Posterior cingulate gyrus (tissue), 11 donors: Measurements from ENCODE around the gene AKT3.
"Not testable (repeated sequence)": the region's sequence is repeated elsewhere in the genome, so short reads cannot be mapped to it uniquely, and the experiment has no call there.

ENCODE experiments used
- DNase-seq, 10 donors: peaks; one replicate each; pipeline versions ENCODE4 v3.0.0 to v3.0.0-alpha.2; 2020 to 2021; ENCODE audit warnings: mixed read lengths in 3 of 10
- intact Hi-C: fragments of 100-400 bp; cut with DNase I; formaldehyde crosslinking; loops from one replicate; pipeline ENCODE4 v1.15.1; 2023

Gene AKT3

DNA sequence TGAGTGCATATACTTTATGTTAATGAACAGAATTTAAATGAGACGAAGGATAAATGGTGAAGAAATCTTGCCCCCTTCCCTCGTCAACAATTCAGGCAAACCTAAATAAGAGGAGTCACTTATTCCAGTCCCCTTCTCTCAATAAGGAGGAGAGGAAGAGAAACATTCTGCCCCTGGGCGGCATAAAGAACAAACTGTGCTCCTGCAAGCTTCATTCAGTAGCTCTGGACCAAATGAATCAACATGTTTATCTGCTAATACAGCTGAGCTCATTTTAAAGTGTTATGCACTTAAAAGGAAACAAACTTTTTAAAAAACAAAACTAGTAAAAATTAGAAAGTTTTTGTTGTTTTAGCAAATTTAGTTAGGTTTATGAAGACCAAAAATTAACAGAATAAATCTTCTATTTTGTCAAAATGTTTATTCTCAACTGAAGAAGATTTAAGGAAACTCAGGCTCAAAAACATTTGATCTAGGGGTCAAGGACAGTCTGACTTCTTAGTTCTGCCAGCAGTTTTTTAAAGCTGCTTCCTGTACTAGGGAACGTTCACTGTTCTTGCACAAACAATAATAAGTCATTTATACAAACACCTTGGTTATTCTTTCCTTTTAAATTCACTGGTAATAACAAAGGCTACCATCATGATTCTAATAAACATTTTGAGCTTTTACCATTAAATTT lies 58.3 kb downstream of the AKT3 start:
- DNase-seq = no peak
- intact Hi-C loops = no loop called here

DNA sequence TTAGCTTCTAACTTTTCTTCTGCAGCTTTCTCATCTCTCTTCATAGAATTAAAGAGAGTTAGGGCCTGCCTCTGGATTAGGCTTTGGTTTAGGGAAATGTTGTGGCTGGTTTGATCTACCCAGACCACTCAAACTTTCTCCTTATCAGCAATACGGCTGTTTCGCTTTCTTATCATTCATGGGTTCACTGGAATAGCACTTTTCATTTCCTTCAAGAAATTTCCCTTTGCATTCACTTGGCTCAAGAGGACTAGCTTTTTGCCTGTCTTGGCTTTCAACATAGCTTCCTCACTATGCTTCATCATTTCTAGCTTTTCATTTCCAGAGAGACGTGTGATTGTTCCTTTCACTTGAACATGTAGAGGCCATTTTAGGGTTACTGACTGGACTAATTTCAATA lies 59.6 kb downstream of the AKT3 start:
- no peak for DNase-seq
- intact Hi-C loops = no loop called here

DNA sequence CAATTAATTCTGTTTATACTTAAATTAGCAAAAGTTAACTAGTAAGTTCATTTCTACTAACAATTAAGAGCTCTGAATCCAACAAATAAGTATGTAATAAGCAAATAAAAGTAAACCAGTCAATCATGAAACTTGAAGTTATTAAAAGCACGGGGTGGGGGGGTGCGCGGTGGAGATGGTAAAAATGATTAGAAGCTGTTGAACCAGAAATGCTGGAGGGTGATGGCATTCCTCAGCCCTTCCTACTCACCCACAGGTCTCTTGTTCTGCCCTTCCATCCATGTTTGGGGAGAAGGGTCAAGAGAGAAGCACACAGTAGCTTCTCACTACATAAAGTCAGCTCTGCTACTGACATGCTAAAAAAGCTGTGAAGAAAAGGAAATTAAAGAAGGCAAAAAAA lies 63.5 kb downstream of the AKT3 start:
- no peak for DNase-seq

DNA sequence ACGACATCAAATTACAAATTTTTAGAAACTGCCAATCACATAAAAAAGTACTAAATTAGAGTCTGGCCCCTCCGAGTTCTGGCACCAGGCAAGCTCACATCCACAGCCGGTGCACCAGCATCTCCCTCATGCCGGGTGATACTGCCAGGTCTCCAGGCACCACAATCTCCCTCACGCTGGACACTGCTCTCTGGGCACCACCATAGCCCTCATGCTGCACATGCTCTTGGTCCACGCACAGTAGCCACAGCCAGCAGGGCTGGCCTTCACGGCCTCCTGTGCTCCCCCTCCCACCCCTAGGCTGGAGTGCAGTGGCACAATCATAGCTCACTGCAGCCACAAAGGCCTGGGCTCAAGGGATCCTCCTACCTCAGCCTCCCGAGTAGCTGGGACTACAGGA lies 65.5 kb downstream of the AKT3 start:
- DNase-seq = peak in 1 of 10 donors; percentile 67
- intact Hi-C loops = no loop called here

More for the DNA sequence above, 63.5 kb downstream of the AKT3 start:
- intact Hi-C loops = no loop called here

DNA sequence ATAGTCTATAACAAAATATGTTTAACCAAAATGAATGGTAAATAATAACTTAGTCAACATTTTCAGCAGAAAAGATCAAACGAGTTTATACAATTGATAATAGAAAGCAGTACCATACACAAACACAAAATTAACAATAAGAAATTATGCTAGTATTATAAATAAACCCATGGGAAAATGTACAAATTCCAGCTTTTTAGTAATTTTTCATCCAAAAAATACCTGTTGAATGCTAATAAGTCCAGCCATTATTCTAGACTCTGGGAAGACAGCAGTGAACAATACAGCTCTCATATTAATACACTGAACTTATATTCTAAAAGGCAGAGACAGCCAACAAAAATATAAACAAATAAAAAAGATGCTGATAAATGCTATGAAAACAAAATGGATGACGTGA lies 66.3 kb downstream of the AKT3 start:
- no peak for DNase-seq
- intact Hi-C loops = no loop called here

DNA sequence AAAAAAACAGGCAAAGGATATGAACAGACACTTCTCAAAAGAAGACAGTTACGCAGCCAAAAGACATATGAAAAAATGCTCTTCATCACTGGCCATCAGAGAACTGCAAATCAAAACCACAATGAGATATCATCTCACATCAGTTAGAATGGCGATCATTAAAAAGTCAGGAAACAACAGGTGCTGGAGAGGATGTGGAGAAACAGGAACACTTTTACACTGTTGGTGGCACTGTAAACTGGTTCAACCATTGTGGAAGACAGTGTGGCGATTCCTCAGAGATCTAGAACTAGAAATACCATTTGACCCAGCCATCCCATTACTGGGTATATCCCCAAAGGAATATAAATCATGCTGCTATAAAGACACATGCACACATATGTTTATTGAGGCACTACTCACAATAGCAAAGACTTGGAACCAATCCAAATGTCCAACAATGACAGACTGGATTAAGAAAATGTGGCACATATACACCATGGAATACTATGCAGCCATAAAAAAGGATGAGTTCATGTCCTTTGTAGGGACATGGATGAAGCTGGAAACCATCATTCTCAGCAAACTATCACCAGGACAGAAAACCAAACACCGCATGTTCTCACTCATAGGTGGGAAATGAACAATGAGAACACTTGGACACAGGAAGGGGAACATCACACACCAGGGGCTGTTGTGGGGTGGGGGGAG lies 77.5 kb downstream of the AKT3 start:
- intact Hi-C loops, DNase-seq: not testable (repeated sequence)

DNA sequence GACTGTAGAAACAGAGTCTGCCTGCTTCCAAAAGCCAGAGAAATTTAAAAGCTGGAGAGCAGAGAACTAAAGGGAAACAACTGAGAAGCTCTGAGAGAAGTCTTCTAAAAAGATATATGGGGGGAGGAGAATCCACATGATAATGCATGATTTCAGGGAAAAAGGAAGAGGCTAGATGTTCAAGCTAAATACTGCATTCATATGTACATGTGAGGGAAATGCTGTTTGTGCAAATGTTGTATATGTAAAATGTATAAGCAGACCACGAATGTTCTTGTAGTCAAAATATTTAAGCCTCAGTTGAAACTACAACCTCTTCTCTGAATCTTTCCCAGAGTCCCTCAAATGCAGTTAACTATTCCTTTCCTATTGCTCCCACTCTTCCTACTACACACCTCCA lies 79.2 kb downstream of the AKT3 start:
- no peak for DNase-seq
- intact Hi-C loops = no loop called here

DNA sequence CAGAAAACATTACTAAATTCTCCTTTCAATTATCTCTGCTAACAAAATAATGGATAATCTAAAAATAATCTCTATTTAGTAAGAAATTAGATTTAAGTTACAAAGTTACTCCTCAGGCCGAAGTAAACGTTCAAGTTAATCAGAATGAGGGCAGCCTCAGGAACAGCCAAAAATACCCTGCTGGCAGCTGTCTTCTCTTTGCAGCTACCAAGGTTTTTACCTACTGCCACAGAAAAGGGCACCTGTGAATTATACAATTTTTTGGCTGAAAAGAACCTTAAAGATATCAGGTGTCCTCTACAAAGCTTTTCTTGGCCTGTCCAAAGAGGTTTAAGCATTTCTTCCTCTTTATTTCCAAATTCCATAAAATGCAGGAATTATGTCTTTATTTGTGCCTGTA lies 84.4 kb downstream of the AKT3 start:
- intact Hi-C loops = no loop called here
- DNase-seq = no peak

DNA sequence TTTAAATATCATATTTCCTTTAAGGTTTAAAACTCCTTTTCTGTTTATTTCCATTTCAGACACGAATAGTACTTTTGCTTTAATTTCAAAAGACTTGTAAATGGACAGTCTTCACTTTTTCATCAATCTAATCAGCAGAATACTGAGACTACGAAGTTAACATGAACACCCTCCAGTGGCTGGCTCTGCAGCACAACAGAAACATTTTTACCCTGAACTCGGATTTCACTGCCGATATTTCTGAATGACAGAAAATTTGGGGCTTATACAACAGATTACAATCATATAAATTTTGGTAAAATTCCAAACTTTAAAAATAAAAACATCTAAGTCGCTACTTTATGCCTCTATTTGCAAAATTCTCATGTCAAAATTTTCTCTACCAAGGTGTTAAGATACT lies 86.2 kb downstream of the AKT3 start:
- intact Hi-C loops = no loop called here
- DNase-seq = no peak

DNA sequence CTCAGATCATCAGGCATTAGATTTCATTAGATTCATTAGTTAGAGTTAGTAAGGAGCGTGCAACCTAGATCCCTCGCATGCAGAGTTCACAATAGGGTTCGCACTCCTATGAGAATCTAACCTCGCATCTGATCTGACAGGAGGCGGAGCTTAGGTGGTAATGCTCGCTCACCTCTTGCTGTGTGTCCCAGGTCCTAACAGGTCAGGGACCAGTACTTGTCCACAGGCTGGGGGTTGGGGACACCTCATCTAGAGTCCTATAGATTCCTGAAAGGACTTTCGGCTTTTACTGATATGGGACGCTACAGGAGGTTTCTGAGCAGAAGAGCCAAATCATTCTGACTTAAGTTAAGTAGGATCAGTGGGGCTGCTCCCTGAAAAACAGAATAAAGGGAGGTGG lies 91.4 kb downstream of the AKT3 start:
- DNase-seq = no peak
- intact Hi-C loops = loop anchor here (10.0 kb wide), 2 partner anchors 286 to 516 kb away; no protein-coding TSS in a partner anchor

DNA sequence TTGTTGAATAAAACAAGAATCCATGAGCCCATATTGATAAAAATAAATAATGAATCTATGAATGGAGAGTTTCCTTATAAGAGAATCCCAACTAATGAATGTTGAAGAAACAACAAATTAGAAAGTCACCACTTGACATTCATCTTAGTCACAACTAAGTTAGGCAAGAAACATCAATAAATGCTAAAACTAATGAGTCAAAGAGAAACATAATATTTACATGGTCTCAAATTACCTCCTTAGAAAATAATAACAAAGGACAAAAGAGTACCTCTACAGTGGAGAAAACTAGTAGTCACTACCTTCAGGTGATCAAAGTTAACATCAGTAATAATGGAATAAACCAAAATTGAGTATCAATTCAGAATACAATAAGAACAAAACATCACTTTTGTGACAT lies 93.5 kb downstream of the AKT3 start:
- DNase-seq = no peak
- intact Hi-C loops = loop anchor here (10.0 kb wide), 2 partner anchors 288 to 518 kb away; no protein-coding TSS in a partner anchor

DNA sequence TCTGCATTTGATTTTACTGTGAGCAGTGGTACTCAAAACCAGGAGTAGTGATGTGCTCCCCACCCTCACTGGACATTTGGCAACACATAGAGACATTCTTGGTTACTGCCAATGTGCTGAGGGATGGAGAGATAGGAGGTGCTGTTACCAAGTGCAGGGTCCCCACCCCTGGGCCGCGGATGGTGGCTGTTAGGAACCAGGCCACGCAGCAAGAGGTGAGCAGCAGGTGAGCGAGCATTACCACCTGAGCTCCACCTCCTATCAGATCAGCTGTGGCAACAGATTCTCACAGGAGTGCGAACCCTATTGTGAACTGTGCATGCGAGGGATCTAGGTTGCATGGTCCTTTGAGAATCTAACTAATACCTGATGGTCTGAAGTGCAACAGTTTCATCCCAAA lies 95.7 kb downstream of the AKT3 start:
- DNase-seq = no peak
- intact Hi-C loops = loop anchor here (10.0 kb wide), 2 partner anchors 290 to 520 kb away; no protein-coding TSS in a partner anchor

DNA sequence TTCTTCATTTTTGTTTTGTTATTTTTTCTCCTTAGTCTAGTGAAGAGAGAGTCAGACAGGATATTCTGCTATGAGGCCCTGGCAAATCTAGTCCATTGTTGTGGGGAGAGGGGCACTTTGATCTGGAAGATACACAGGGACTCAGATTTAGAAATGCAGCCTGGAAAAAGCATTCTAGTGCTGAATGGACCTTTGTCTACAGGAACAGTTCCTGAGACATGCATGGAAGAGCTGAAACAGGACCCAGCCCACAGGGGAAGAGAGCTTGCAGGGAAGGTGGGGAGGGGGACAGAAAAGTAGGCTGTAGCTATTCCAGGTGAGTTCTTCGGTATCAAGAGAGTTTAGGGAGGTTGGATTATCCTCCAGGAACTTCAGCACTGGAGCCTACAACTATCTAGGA lies 98.5 kb downstream of the AKT3 start:
- intact Hi-C loops = loop anchor here (10.0 kb wide), 2 partner anchors 293 to 523 kb away; no protein-coding TSS in a partner anchor
- DNase-seq = no peak

DNA sequence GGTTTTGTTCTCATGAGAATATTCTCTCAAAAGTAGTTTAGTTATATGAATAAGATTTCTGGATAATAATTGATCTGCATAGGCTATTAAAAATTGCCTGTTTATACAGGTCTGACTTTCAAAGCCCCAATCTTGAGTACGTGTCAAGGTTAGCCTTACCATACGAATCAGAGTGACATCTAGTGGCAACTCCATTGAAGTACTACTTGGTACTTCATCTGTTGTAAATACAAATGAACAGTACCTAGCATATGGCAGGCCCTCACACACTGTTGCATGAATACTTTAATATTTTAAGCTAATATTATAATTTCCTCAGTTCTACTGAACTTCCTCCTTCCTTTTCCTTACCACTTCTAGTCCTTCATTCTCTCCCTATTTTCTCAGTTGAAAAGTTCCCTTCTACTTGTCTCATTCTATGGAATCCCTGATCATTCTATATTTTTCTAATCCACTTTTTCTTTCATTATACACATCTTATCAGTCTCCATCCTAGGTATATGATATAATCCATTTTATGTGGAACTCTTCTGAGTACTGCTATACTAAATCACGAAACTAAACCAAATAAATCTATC lies 101.2 kb downstream of the AKT3 start:
- DNase-seq = no peak
- intact Hi-C loops = loop anchor here (1.0 to 5.0 kb wide), 3 partner anchors 36 to 401 kb away; no protein-coding TSS in a partner anchor

DNA sequence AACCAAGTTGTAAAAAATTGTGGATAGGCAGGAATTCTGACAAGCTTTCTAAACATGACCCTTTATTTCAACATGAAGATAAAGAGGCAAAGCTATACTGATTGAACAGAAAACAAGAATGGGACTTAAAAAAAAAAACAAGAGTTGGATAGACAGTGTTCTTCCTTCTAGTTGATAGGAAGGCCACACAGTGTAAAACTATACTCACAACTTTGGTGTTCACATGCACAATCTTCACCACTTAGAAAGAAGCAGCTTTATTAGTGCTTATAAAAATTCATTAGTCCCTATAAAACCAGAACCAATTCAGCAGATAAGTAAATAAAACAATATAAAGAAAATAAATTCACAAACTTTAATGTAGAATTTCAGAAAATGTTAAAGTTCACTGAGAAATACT lies 101.8 kb downstream of the AKT3 start:
- intact Hi-C loops = loop anchor here (1.0 to 5.0 kb wide), 3 partner anchors 35 to 401 kb away; no protein-coding TSS in a partner anchor
- DNase-seq = no peak

DNA sequence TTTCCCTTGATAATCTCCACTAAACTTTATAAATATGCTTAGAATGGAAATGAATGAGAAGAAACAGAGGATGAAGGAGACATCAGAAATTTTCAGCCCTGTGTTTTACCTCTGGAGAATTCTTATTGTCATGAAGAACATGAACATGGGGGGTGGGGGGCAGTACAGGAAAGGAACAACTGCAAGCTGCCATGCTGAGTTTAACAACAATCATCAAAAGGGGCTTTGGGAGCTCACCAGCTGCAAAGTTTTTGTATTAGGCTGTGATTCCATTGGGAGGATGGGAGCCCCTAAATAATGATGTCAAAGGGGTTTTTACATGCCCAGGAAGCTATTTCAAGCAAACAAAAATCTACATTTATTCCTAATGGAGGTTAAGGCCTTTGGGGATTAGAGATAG lies 103.3 kb downstream of the AKT3 start:
- intact Hi-C loops = loop anchor here (5.0 kb wide), 1 partner anchor 399 kb away; no protein-coding TSS in a partner anchor
- DNase-seq = no peak

DNA sequence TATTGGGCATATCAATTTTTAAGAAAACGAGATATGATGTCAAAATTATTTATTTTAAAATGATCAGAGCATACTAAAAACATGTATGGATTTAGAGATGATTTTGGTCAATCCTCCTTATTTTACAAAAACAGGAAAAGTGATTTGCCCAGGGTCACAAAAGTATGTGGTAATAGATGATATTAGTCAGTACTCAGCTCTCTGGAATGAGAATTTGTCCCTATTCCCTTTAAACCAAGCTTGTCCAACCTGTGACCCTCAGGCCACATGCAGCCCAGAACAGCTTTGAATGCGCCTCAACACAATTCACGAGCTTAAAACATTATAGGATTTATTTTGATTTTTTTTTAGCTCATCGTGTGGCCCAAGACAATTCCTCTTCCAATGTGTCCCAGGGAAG lies 104.7 kb downstream of the AKT3 start:
- no peak for DNase-seq

DNA sequence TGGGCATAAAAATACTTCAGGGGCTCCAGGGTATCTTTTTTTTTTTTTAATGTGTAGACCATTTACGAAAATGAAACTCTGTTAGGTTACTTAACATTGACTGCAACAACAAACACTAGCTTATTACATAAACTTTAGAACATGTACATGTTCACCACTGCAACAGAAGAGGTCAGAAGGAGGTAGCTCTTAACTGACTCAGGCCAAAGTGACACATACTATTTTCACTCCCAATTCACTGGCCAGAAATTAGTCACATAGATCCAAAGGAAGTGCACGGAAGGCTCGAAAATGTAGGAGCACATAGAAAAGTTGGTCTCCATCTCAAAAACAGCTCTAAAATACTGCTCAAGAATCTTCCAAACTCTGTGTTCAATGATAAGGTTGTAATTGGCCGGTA lies 107.2 kb downstream of the AKT3 start:
- DNase-seq = no peak
- intact Hi-C loops = no loop called here

More for the DNA sequence above, 104.7 kb downstream of the AKT3 start:
- intact Hi-C loops = loop anchor here (5.0 kb wide), 1 partner anchor 398 kb away; no protein-coding TSS in a partner anchor

DNA sequence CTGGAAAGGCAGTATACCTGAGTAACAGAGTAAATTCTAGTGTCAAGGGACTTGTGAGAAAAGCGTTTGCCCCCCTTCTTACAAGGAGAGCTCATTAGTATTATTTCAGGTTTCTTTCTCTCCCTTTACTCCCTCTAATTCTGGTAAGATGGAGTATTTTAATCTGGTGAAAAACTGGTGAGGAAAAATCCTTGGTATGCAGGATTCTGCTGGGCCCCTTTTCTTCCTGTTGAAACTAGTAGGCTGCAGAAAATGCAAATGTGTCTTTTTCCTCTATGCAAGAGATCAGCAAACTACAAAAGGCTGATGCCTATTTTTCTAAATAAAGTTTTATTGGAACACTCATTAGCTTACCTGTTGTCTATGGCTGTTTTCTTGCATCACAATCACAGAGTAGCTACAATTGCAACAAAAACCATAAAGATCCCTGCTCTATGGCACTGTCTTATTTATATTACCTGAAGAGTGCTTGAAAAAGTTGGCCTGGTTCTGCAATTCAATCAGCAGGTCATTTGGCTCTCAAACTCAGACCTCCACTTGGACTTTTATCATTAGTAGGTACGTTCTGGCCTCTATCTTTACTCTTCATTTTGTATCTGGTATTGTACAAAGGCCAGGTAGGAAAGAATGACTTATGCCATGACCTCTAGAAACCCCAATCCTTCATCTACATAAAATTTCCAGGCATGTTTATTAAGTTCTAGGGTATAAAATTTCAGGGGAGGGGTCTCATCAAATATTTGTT lies 109.6 kb downstream of the AKT3 start:
- DNase-seq = no peak
- intact Hi-C loops = no loop called here

DNA sequence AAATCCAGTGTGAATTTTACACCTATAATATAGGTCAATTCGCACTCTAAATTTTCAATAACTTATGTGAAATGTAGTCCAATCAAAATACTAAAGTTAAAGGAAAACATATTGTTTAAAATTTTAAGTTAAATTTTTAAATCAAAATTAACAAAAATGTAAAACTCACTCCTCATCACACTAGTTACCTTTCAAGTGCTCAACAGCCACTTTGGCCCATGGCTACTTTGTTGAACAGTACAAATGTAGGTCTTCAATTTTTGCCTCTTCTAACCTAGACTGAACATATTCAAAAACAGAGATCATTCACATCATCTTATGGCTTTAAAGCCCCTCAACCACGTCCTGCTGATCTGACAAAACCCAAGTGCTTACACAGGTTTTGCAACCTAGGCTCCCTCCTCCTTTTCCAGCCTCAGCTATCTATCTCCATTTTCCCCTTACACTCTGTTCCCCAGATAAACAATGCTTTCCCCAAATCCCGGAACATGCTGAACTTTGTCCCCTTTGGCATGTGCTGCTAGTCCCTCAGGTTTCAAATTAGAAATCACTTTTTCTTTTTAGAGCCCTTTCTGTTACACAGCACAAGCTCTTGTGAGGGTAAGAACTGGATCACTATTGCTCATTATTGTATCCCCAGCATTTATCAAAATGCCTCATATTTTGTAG lies 110.6 kb downstream of the AKT3 start:
- no peak for DNase-seq

More for the DNA sequence above, 110.6 kb downstream of the AKT3 start:
- intact Hi-C loops = no loop called here
